IMR-90 (cell line): ENCODE measurements around the gene RPN2. TPM values are rescaled to one million over a fixed set of nuclear protein-coding genes. Genes with fewer than 3 reads are reported as not detected.

Source experiments
- ATAC-seq: fragments of 200-7000 bp; cut with Tn5 transposase; 2 replicates; pipeline ENCODE4 v1.9.1; 2020; ENCODE audit warnings: low read depth, mild to moderate bottlenecking, moderate library complexity
- BruUV-seq: library from RNA; stranded (reverse); fragments of 400-500 nt; replicated peaks from 2 replicates; lab custom pipeline; 2021; lab: Mats Ljungman, UMichigan
- CTCF ChIA-PET: fragments of 300-600 bp; formaldehyde crosslinking; extraction: SDS; loops from one replicate; lab custom pipeline; 2021; ENCODE audit warnings: antibody characterized with exemption; lab: Yijun Ruan, JAX
- POLR2A ChIA-PET: fragments of 300-600 bp; sonication (Branson Sonifier 250); formaldehyde crosslinking; loops from one replicate; lab custom pipeline; 2022; ENCODE audit warnings: antibody characterized with exemption; ENCODE audit not compliant: unreplicated experiment; lab: Charles Lee
- DNase-seq: peaks from one replicate; pipeline ENCODE4 v3.0.0; 2013
- H2AFZ ChIP-seq: replicated peaks from 2 replicates; pipeline ENCODE3; 2013; ENCODE audit warnings: low read length, mild to moderate bottlenecking; ENCODE audit not compliant: poor library complexity
- H2AK5ac ChIP-seq: 2 replicates; pipeline ENCODE4 v1.6.1; 2013; ENCODE audit warnings: low read depth, low read length, inconsistent platforms
- H2AK9ac ChIP-seq: replicated peaks from 2 replicates; pipeline ENCODE3; 2013; ENCODE audit warnings: mild to moderate bottlenecking, low read depth, low read length, moderate library complexity; ENCODE audit not compliant: poor library complexity
- H2BK120ac ChIP-seq: 2 replicates; pipeline ENCODE4 v1.6.1; 2013; ENCODE audit warnings: low read depth, low read length, inconsistent platforms
- H2BK15ac ChIP-seq: 3 replicates; pipeline ENCODE4 v1.6.1; 2013; ENCODE audit warnings: low read depth, low read length, inconsistent platforms
- H2BK20ac ChIP-seq: 2 replicates; pipeline ENCODE4 v1.6.1; 2013; ENCODE audit warnings: low read depth, mild to moderate bottlenecking, inconsistent platforms, low read length, moderate library complexity
- H2BK5ac ChIP-seq: 2 replicates; pipeline ENCODE4 v1.6.1; 2013; ENCODE audit warnings: mild to moderate bottlenecking, low read depth, low read length, inconsistent platforms; ENCODE audit not compliant: poor library complexity, severe bottlenecking
- H3K14ac ChIP-seq: replicated peaks from 2 replicates; pipeline ENCODE4 v1.6.1; 2013; ENCODE audit warnings: low read depth, low read length, inconsistent platforms
- H3K18ac ChIP-seq: 2 replicates; pipeline ENCODE4 v1.6.1; 2013; ENCODE audit warnings: low read depth, low read length, control low read depth
- H3K23ac ChIP-seq: 2 replicates; pipeline ENCODE4 v1.6.1; 2013; ENCODE audit warnings: low read depth, low read length, inconsistent platforms
- H3K27ac ChIP-seq: 2 replicates; pipeline ENCODE4 v1.5.1; 2013; ENCODE audit warnings: mild to moderate bottlenecking, control low read depth, low read length; ENCODE audit not compliant: insufficient read depth
- H3K27me3 ChIP-seq: 2 replicates; pipeline ENCODE4 v1.6.1; 2013; ENCODE audit warnings: low read length; ENCODE audit not compliant: control insufficient read depth, insufficient read depth
- H3K36me3 ChIP-seq: 2 replicates; pipeline ENCODE4 v1.6.1; 2013; ENCODE audit warnings: low read length, mixed read lengths; ENCODE audit not compliant: control insufficient read depth, insufficient read depth
- H3K4ac ChIP-seq: 2 replicates; pipeline ENCODE4 v1.6.1; 2013; ENCODE audit warnings: low read depth, low read length, inconsistent platforms
- H3K4me1 ChIP-seq: 2 replicates; pipeline ENCODE4 v1.6.1; 2013; ENCODE audit warnings: low read length, mixed read lengths; ENCODE audit not compliant: control insufficient read depth, insufficient read depth
- H3K4me2 ChIP-seq: 2 replicates; pipeline ENCODE4 v1.6.1; 2013; ENCODE audit warnings: low read depth, mild to moderate bottlenecking, control low read depth, low read length, moderate library complexity
- H3K4me3 ChIP-seq: 2 replicates; pipeline ENCODE4 v1.5.1; 2013; ENCODE audit warnings: low read depth, mild to moderate bottlenecking, control low read depth, low read length, moderate library complexity; ENCODE audit not compliant: insufficient read depth
- H3K56ac ChIP-seq: 2 replicates; pipeline ENCODE4 v1.6.1; 2013; ENCODE audit warnings: low read length, inconsistent platforms; ENCODE audit not compliant: insufficient read depth; ENCODE audit errors: extremely low read depth
- H3K79me1 ChIP-seq, 2 experiments: 2 replicates each; pipeline ENCODE4 v1.6.1; 2013; ENCODE audit warnings: low read length in 2 of 2, inconsistent platforms in 1 of 2, low read depth in 1 of 2
- H3K9ac ChIP-seq: 2 replicates; pipeline ENCODE4 v1.6.1; 2013; ENCODE audit warnings: low read depth, low read length, control low read depth
- H3K9me1 ChIP-seq: 2 replicates; pipeline ENCODE4 v1.6.1; 2013; ENCODE audit warnings: low read length, inconsistent platforms; ENCODE audit not compliant: insufficient read depth
- H3K9me3 ChIP-seq: 2 replicates; pipeline ENCODE4 v1.6.1; 2013; ENCODE audit warnings: low read length; ENCODE audit not compliant: control insufficient read depth, insufficient read depth
- H4K20me1 ChIP-seq: 2 replicates; pipeline ENCODE4 v1.6.1; 2013; ENCODE audit warnings: low read length, inconsistent platforms; ENCODE audit not compliant: insufficient read depth
- H4K5ac ChIP-seq: 2 replicates; pipeline ENCODE4 v1.6.1; 2013; ENCODE audit warnings: mild to moderate bottlenecking, low read depth, low read length, control low read depth
- H4K8ac ChIP-seq, 2 experiments: 2 replicates each; pipeline ENCODE4 v1.6.1; 2013; ENCODE audit warnings: low read depth in 2 of 2, low read length in 2 of 2, control low read depth in 1 of 2, inconsistent platforms in 1 of 2
- H4K91ac ChIP-seq: 2 replicates; pipeline ENCODE4 v1.6.1; 2013; ENCODE audit warnings: low read depth, low read length, inconsistent platforms; ENCODE audit not compliant: insufficient read depth
- CHD1 ChIP-seq: IDR thresholded peaks from 2 replicates; pipeline ENCODE4 v1.6.1; 2012; ENCODE audit warnings: low read depth, low read length, improper control_type of control experiment
- FOS ChIP-seq: fragments of 150-350 bp; IDR thresholded peaks from 2 replicates; pipeline ENCODE4 v1.6.1; 2016; ENCODE audit warnings: low read depth, low read length
- MXI1 ChIP-seq: IDR thresholded peaks from 2 replicates; pipeline ENCODE4 v1.6.1; 2012; ENCODE audit warnings: low read depth, mild to moderate bottlenecking, low read length, moderate library complexity, borderline replicate concordance
- POLR2A ChIP-seq: IDR thresholded peaks from 2 replicates; pipeline ENCODE4 v1.6.1; 2012; ENCODE audit warnings: mild to moderate bottlenecking, low read depth, low read length
- RAD21 ChIP-seq: IDR thresholded peaks from 2 replicates; pipeline ENCODE4 v1.6.1; 2012; ENCODE audit warnings: low read length, improper control_type of control experiment
- RCOR1 ChIP-seq: IDR thresholded peaks from 2 replicates; pipeline ENCODE4 v1.6.1; 2012; ENCODE audit warnings: mild to moderate bottlenecking, low read length, improper control_type of control experiment; ENCODE audit not compliant: insufficient replicate concordance
- SMC3 ChIP-seq: fragments of 150-350 bp; IDR thresholded peaks from 2 replicates; pipeline ENCODE4 v1.6.1; 2016; ENCODE audit warnings: low read depth, mild to moderate bottlenecking, antibody characterized with exemption, low read length, moderate library complexity
- WGBS, 2 experiments: methylation state at CpG; one replicate each; pipeline versions ENCODE4 v1.1.5 to v1.1.7; 2013; ENCODE audit warnings: missing lambda C conversion rate in 2 of 2; ENCODE audit not compliant: insufficient read length in 1 of 2; ENCODE audit errors: extremely low coverage in 2 of 2; 5-methylcytosine and 5-hydroxymethylcytosine counted together
- dilution Hi-C: fragments of 300-500 bp; cut with HindIII; formaldehyde crosslinking; loops from one replicate; pipeline ENCODE4 v1.14.3; 2018; ENCODE audit warnings: low sequenced_read_pairs; ENCODE audit not compliant: unreplicated experiment
- in situ Hi-C: fragments of 300-500 bp; cut with MboI; formaldehyde crosslinking; loops from 3 replicates; pipeline ENCODE4 v1.14.3; 2019; ENCODE audit warnings: low sequenced_read_pairs, inconsistent platforms, mixed read lengths
- intact Hi-C: fragments of 100-400 bp; cut with micrococcal nuclease; formaldehyde crosslinking; loops from 2 replicates; pipeline ENCODE4 v1.10.0; 2022
- polyA plus RNA-seq, 3 experiments: library from polyadenylated mRNA; depleted of rRNA; stranded (reverse); fragments of >200 nt; gene quantifications; 2 replicates each; pipeline ENCODE4 v1.2.3, GENCODE V29; 2012; ENCODE audit warnings: low replicate concordance in 1 of 3
- total RNA-seq: library from RNA; depleted of rRNA; stranded (reverse); fragments of >200 nt; gene quantifications from 2 replicates; pipeline ENCODE4 v1.2.3, GENCODE V29; 2012
- TF ChIP-seq, protein P1 (sequence below): fragments of 150-350 bp; IDR thresholded peaks from 2 replicates; pipeline ENCODE4 v1.6.1; 2017; ENCODE audit warnings: mild to moderate bottlenecking, antibody characterized with exemption, low read length, low read depth
- TF ChIP-seq, protein P2 (sequence below): fragments of 150-350 bp; IDR thresholded peaks from 2 replicates; pipeline ENCODE4 v1.6.1; 2016; ENCODE audit warnings: low read depth, mild to moderate bottlenecking, low read length, moderate library complexity, borderline replicate concordance
- TF ChIP-seq, protein P3 (sequence below): conservative IDR thresholded peaks from 2 replicates; pipeline ENCODE4 v1.5.1; 2012; ENCODE audit warnings: mild to moderate bottlenecking, low read depth, low read length, improper control_type of control experiment

Gene RPN2
- total and polyA plus RNA-seq, 2 of the 4 experiments (the other 2 are of a cell fraction): 305 to 481 TPM

DNA sequence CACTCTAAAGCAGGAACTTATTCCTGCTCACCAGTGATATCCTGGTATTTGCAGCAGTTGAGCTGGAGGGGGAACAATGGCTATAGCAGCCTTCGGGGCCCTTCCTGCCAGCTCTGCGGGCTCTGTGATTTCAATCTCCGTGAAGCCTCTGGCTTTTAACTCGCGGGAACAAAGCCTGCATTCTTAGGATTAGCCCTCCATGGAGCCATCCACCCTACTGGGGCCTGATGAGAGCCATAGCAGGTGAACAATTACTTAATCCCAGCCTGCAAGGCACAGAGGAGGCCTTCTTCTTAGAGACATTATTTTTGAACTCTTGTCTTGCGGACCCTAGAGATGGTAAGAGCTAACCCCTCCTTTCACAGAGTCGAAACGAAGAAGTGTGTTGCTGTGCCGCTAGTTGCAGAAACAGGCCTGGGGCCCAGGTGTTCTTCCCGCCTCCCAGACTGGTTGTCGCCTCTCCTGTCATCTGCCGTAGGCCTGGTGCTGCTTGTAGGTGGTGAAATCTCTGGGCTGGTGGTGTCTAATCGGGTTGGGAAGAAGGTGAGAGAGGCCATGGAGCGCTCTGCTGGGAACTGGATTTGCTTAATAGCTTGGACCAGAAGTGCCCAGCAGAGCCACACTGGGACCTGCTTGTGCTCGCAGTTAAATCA lies 72.8 kb downstream of the RPN2 start:
- Histone ChIP-seq H4K20me1 (no peaks in the 10 kb centered on the region), H3K14ac (no peak overlapping the region), H3K9me3 (peaks cover 6% of the 10 kb centered on the region), H2BK20ac (no peak overlapping the region), H2AK9ac (no peak overlapping the region), H4K91ac (no peak overlapping the region), H3K36me3 (no peaks in the 10 kb centered on the region), H3K18ac (no peak overlapping the region), H2AK5ac (no peak overlapping the region), H4K8ac (no peak overlapping the region), H3K4me2 (no peak overlapping the region), H3K4ac (no peak overlapping the region), H4K5ac (no peak overlapping the region), H3K27ac (no peak overlapping the region), H2BK15ac (no peak overlapping the region), H2BK5ac (no peak overlapping the region), H3K4me1 (no peaks in the 10 kb centered on the region), H3K9me1 (no peaks in the 10 kb centered on the region; the same call in 1 of the 2 replicates), H3K9ac (no peak overlapping the region), H3K27me3 (peaks cover 13% of the 10 kb centered on the region), H3K4me3 (no peak overlapping the region), H3K79me1 (no peaks in the 10 kb centered on the region), H2BK120ac (no peak overlapping the region), H3K23ac (no peak overlapping the region), H2AFZ (no peak overlapping the region), H3K56ac (no peak overlapping the region)
- CTCF ChIA-PET: no interaction called here
- 90% methylated on average over 2 of the region's 15 CpGs; no CpG with 5 or more reads in 1 of the 2 experiments for WGBS, 2 experiments
- BruUV-seq: no TSS peak
- DNase-seq (no peak), ATAC-seq (no peak)
- dilution Hi-C loops (no loop called here), in situ Hi-C loops (loop anchor here (25.0 kb wide), 1 partner anchor 1135 kb away; no protein-coding TSS in a partner anchor), intact Hi-C loops (no loop called here)
- POLR2A ChIA-PET: no interaction called here
- TF ChIP-seq RCOR1: no peak
- no peak for TF ChIP-seq RAD21
- no peak for TF ChIP-seq FOS
- TF ChIP-seq, protein P1, sequence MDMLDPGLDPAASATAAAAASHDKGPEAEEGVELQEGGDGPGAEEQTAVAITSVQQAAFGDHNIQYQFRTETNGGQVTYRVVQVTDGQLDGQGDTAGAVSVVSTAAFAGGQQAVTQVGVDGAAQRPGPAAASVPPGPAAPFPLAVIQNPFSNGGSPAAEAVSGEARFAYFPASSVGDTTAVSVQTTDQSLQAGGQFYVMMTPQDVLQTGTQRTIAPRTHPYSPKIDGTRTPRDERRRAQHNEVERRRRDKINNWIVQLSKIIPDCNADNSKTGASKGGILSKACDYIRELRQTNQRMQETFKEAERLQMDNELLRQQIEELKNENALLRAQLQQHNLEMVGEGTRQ: no peak
- no peak for TF ChIP-seq MXI1
- TF ChIP-seq, protein P2, sequence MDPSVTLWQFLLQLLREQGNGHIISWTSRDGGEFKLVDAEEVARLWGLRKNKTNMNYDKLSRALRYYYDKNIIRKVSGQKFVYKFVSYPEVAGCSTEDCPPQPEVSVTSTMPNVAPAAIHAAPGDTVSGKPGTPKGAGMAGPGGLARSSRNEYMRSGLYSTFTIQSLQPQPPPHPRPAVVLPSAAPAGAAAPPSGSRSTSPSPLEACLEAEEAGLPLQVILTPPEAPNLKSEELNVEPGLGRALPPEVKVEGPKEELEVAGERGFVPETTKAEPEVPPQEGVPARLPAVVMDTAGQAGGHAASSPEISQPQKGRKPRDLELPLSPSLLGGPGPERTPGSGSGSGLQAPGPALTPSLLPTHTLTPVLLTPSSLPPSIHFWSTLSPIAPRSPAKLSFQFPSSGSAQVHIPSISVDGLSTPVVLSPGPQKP: no peak
- no peak for TF ChIP-seq SMC3
- TF ChIP-seq CHD1: no peak
- TF ChIP-seq, protein P3, sequence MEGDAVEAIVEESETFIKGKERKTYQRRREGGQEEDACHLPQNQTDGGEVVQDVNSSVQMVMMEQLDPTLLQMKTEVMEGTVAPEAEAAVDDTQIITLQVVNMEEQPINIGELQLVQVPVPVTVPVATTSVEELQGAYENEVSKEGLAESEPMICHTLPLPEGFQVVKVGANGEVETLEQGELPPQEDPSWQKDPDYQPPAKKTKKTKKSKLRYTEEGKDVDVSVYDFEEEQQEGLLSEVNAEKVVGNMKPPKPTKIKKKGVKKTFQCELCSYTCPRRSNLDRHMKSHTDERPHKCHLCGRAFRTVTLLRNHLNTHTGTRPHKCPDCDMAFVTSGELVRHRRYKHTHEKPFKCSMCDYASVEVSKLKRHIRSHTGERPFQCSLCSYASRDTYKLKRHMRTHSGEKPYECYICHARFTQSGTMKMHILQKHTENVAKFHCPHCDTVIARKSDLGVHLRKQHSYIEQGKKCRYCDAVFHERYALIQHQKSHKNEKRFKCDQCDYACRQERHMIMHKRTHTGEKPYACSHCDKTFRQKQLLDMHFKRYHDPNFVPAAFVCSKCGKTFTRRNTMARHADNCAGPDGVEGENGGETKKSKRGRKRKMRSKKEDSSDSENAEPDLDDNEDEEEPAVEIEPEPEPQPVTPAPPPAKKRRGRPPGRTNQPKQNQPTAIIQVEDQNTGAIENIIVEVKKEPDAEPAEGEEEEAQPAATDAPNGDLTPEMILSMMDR: no peak
- no peak for TF ChIP-seq POLR2A
